ENCODE results near the gene CNTN2. TPM values are rescaled to one million over a fixed set of nuclear protein-coding genes. Genes with fewer than 3 reads are reported as not detected.

Gene CNTN2
- total RNA-seq, 1 experiment from 2014 or later = not detected

DNA sequence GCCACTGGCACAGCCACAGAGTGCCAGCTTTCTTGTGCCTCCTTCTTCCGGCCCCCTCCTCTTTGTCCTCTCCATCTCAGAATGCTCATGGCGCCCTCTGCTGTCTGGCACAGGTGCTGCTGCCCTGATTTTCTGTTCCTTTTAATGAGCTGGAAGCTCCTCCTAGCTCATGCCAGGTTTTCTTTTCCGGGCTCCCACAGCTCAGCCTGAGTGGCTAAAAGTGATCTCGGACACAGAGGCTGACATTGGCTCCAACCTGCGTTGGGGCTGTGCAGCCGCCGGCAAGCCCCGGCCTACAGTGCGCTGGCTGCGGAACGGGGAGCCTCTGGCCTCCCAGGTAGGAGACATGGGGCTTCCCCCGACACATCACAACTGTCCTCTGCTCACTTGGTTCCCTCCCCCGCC lies 18.7 kb downstream of the CNTN2 start:
- Histone ChIP-seq H3K4me1 (replicated peaks; ENCODE audit: insufficient read depth) (no peaks in the 10 kb centered on the region), H3K27me3 (ENCODE audit: insufficient read depth, low read depth) (peaks cover 84% of the 10 kb centered on the region), H3K4me3 (no peak overlapping the region), H3K36me3 (ENCODE audit: low read depth) (no peaks in the 10 kb centered on the region), H4K20me1 (ENCODE audit: insufficient read depth) (no peaks in the 10 kb centered on the region), H3F3A (ENCODE audit: insufficient read depth, low read depth) (no peaks in the 10 kb centered on the region), H3K27ac (no peak overlapping the region), H3K79me2 (ENCODE audit: low read depth) (no peaks in the 10 kb centered on the region), H3K9me2 (ENCODE audit: insufficient read depth) (no peaks in the 10 kb centered on the region), H3K4me2 (no peak overlapping the region), H2AFZ (no peak overlapping the region), H3K9me3 (ENCODE audit: insufficient read depth, low read depth) (no peaks in the 10 kb centered on the region)
- intact Hi-C loops (cut with micrococcal nuclease; ENCODE audit: unreplicated experiment) = loop anchor here (1.0 kb wide), 4 partner anchors 72 to 253 kb away; no protein-coding TSS in a partner anchor
- peak; percentile 37 to 77 for DNase-seq
- BruUV-seq (replicated peaks) = no TSS peak
- ChIA-PET POLR2A (ENCODE audit: unreplicated experiment) (interaction anchor here (0.6 kb wide), 1 partner anchor 166 kb away, joined by 3 read pairs; the partner anchor contains the start of gene TMCC2), CTCF (interaction anchor here (0.5 to 2.3 kb wide), 21 partner anchors 9 to 335 kb away, joined by 3 to 25 read pairs (median 3); no protein-coding TSS in a partner anchor)
- TF ChIP-seq, protein P1, sequence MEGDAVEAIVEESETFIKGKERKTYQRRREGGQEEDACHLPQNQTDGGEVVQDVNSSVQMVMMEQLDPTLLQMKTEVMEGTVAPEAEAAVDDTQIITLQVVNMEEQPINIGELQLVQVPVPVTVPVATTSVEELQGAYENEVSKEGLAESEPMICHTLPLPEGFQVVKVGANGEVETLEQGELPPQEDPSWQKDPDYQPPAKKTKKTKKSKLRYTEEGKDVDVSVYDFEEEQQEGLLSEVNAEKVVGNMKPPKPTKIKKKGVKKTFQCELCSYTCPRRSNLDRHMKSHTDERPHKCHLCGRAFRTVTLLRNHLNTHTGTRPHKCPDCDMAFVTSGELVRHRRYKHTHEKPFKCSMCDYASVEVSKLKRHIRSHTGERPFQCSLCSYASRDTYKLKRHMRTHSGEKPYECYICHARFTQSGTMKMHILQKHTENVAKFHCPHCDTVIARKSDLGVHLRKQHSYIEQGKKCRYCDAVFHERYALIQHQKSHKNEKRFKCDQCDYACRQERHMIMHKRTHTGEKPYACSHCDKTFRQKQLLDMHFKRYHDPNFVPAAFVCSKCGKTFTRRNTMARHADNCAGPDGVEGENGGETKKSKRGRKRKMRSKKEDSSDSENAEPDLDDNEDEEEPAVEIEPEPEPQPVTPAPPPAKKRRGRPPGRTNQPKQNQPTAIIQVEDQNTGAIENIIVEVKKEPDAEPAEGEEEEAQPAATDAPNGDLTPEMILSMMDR (conservative IDR thresholded peaks at IDR 0.05) = peak; percentile 91
- TF ChIP-seq EZH2 (IDR thresholded peaks at IDR 0.05; ENCODE audit: low read depth) = no peak

DNA sequence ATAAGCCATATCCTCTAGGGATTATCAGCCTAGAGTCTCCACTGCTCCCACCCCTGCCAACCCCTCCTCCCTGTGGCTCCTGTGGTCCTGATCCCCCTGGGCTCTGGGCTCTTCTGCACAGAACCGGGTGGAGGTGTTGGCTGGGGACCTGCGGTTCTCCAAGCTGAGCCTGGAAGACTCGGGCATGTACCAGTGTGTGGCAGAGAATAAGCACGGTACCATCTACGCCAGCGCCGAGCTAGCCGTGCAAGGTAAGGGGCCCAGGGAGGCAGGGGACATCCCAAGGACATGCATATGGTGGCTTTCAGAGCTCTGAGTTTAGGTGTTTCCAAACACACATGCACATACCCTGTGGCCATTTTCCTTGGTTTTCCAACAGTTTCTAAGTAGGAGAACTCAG lies 19.3 kb downstream of the CNTN2 start:
- no peaks in the 10 kb centered on the region for H3K9me3 ChIP-seq (ENCODE audit: insufficient read depth, low read depth)
- no peaks in the 10 kb centered on the region for H3F3A ChIP-seq (ENCODE audit: insufficient read depth, low read depth)
- ChIA-PET CTCF (interaction anchor here (0.5 to 2.3 kb wide), 7 partner anchors 10 to 273 kb away, joined by 3 to 25 read pairs (median 4); no protein-coding TSS in a partner anchor), POLR2A (ENCODE audit: unreplicated experiment) (no interaction called here)
- H3K4me2 ChIP-seq = no peak overlapping the region
- no peaks in the 10 kb centered on the region for H3K4me1 ChIP-seq (replicated peaks; ENCODE audit: insufficient read depth)
- intact Hi-C loops (cut with micrococcal nuclease; ENCODE audit: unreplicated experiment) = no loop called here
- no peak for DNase-seq
- H3K27me3 ChIP-seq (ENCODE audit: insufficient read depth, low read depth) = peaks cover 83% of the 10 kb centered on the region
- H3K27ac ChIP-seq = no peak overlapping the region
- H3K36me3 ChIP-seq (ENCODE audit: low read depth) = no peaks in the 10 kb centered on the region
- H4K20me1 ChIP-seq (ENCODE audit: insufficient read depth) = no peaks in the 10 kb centered on the region
- H3K9me2 ChIP-seq (ENCODE audit: insufficient read depth) = no peaks in the 10 kb centered on the region
- no peaks in the 10 kb centered on the region for H3K79me2 ChIP-seq (ENCODE audit: low read depth)
- no TSS peak for BruUV-seq (replicated peaks)
- H3K4me3 ChIP-seq = no peak overlapping the region
- no peak overlapping the region for H2AFZ ChIP-seq
- TF ChIP-seq EZH2 (IDR thresholded peaks at IDR 0.05; ENCODE audit: low read depth) = no peak
- TF ChIP-seq, protein P1 (conservative IDR thresholded peaks at IDR 0.05) = no peak

GRCh38 chr1:205062895-205063294 lies 19.9 kb downstream of the CNTN2 start:
- intact Hi-C loops (cut with micrococcal nuclease; ENCODE audit: unreplicated experiment) = no loop called here
- CTCF ChIA-PET = interaction anchor here (0.6 to 2.3 kb wide), 2 partner anchors 80 to 193 kb away, joined by 5 to 10 read pairs; no protein-coding TSS in a partner anchor

More at GRCh38 chr1:205062895-205063294, 19.9 kb downstream of the CNTN2 start:
- Histone ChIP-seq H3K36me3 (ENCODE audit: low read depth) (no peaks in the 10 kb centered on the region), H2AFZ (no peak overlapping the region), H3K9me2 (ENCODE audit: insufficient read depth) (no peaks in the 10 kb centered on the region), H3K27ac (no peak overlapping the region), H4K20me1 (ENCODE audit: insufficient read depth) (no peaks in the 10 kb centered on the region), H3K9me3 (ENCODE audit: insufficient read depth, low read depth) (no peaks in the 10 kb centered on the region), H3K4me2 (no peak overlapping the region), H3K27me3 (ENCODE audit: insufficient read depth, low read depth) (peaks cover 78% of the 10 kb centered on the region), H3K79me2 (ENCODE audit: low read depth) (no peaks in the 10 kb centered on the region), H3K4me1 (replicated peaks; ENCODE audit: insufficient read depth) (no peaks in the 10 kb centered on the region), H3F3A (ENCODE audit: insufficient read depth, low read depth) (no peaks in the 10 kb centered on the region), H3K4me3 (no peak overlapping the region)
- no peak for TF ChIP-seq EZH2 (IDR thresholded peaks at IDR 0.05; ENCODE audit: low read depth)
- TF ChIP-seq, protein P1 (conservative IDR thresholded peaks at IDR 0.05) = no peak
- POLR2A ChIA-PET (ENCODE audit: unreplicated experiment) = no interaction called here
- DNase-seq = no peak
- BruUV-seq (replicated peaks) = no TSS peak

Measured in PC-9 (cell line).